Tibial nerve (tissue), 3 donors: ENCODE measurements around the gene MLN.

Source experiments
- POLR2A ChIP-seq, 2 donors: fragments of 450-650 bp; IDR thresholded peaks; one replicate each; pipeline ENCODE4 v1.6.1; 2017; ENCODE audit warnings: antibody characterized with exemption in 2 of 2, mild to moderate bottlenecking in 2 of 2, moderate library complexity in 2 of 2
- TF ChIP-seq, protein P1 (sequence below), 5 experiments: fragments of 200-600 bp in 3 of 5; fragments of 450-650 bp in 2 of 5; sonication (generic) in 3 of 5; IDR thresholded peaks; one replicate each; pipeline ENCODE4 v1.5.1; 2016 to 2019; ENCODE audit warnings: antibody characterized with exemption in 5 of 5, mild to moderate bottlenecking in 3 of 5, moderate library complexity in 2 of 5

DNA sequence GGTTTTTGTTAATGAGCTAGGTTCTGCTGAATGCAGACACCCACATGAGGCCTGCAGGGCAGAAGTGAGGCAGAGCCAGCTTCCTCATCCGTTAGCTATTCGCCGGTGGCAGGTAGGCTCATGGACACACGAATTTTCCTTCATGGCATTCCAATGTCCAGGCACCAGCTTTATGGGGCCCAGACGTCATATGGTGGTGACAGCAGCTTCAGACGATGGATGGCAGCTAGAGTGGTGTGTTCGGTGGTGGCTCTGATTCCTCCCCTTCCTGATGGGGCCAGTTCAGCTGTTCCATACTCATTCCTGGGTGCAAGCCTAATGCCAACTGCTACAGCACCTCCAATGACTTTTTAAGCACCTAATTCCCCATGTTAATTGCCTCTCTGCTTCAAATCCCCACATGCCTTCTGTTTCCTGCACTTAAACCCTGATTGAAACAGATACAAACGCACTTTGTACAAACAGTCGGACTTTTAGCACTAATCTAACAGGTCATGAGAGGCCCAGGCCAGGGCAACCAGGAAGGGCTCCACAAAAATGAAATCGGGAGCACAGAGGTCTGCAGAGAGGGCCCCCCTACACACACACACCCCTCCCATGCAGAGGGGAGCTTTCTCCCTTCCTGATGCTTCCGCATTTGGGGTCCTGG, 35.7 kb upstream of the MLN start:
- TF ChIP-seq, protein P1, sequence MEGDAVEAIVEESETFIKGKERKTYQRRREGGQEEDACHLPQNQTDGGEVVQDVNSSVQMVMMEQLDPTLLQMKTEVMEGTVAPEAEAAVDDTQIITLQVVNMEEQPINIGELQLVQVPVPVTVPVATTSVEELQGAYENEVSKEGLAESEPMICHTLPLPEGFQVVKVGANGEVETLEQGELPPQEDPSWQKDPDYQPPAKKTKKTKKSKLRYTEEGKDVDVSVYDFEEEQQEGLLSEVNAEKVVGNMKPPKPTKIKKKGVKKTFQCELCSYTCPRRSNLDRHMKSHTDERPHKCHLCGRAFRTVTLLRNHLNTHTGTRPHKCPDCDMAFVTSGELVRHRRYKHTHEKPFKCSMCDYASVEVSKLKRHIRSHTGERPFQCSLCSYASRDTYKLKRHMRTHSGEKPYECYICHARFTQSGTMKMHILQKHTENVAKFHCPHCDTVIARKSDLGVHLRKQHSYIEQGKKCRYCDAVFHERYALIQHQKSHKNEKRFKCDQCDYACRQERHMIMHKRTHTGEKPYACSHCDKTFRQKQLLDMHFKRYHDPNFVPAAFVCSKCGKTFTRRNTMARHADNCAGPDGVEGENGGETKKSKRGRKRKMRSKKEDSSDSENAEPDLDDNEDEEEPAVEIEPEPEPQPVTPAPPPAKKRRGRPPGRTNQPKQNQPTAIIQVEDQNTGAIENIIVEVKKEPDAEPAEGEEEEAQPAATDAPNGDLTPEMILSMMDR (IDR thresholded peaks at IDR 0.05), result no peak
- TF ChIP-seq POLR2A (IDR thresholded peaks at IDR 0.05), result no peak
